Activated CD8-positive, alpha-beta T cell treated with anti-CD3 and anti-CD28 coated beads for 36 hours (primary cell): ENCODE data around the gene SLC35G6. TPM values are rescaled to one million over a fixed set of nuclear protein-coding genes. Genes with fewer than 3 reads are reported as not detected.
"Not testable (repeated sequence)": the region's sequence is repeated elsewhere in the genome, so short reads cannot be mapped to it uniquely, and the experiment has no call there.

Experiments
- ATAC-seq: fragments of 200-7000 bp; cut with Tn5 transposase; one replicate; pipeline ENCODE4 v1.10.0; 2021; ENCODE audit warnings: mild to moderate bottlenecking, moderate library complexity
- CTCF ChIA-PET: fragments of 350-600 bp; sonication (Branson Sonifier 250); formaldehyde crosslinking; loops from one replicate; lab custom pipeline; 2021; ENCODE audit warnings: antibody characterized with exemption; lab: Charles Lee
- POLR2A ChIA-PET: fragments of 350-600 bp; sonication (Branson Sonifier 250); formaldehyde crosslinking; loops from one replicate; lab custom pipeline; 2021; ENCODE audit warnings: antibody characterized with exemption; lab: Charles Lee
- DNase-seq: peaks from one replicate; pipeline ENCODE4 v3.0.0-alpha.2; 2020
- H3K27ac Mint-ChIP-seq: one replicate; pipeline ENCODE4 v1.8.0; 2021; ENCODE audit warnings: mild to moderate bottlenecking, mixed read lengths
- H3K27me3 Mint-ChIP-seq: one replicate; pipeline ENCODE4 v1.8.0; 2021; ENCODE audit warnings: mixed read lengths
- H3K36me3 Mint-ChIP-seq: one replicate; pipeline ENCODE4 v1.8.0; 2021; ENCODE audit warnings: low read depth, mixed read lengths
- H3K4me1 Mint-ChIP-seq: one replicate; pipeline ENCODE4 v1.8.0; 2021; ENCODE audit warnings: low read depth, mixed read lengths
- H3K4me3 Mint-ChIP-seq: one replicate; pipeline ENCODE4 v1.8.0; 2021; ENCODE audit warnings: mild to moderate bottlenecking, moderate library complexity, mixed read lengths
- H3K9me3 Mint-ChIP-seq: one replicate; pipeline ENCODE4 v1.8.0; 2021; ENCODE audit warnings: mixed read lengths
- CTCF ChIP-seq: fragments of 200-600 bp; IDR thresholded peaks from one replicate; pipeline ENCODE4 v1.8.0; 2022; ENCODE audit warnings: antibody characterized with exemption, mild to moderate bottlenecking
- intact Hi-C: fragments of 100-400 bp; cut with micrococcal nuclease; formaldehyde crosslinking; loops from one replicate; pipeline ENCODE4 v1.10.0; 2022
- total RNA-seq, 2 experiments: library from RNA; stranded (reverse); gene quantifications; one replicate each; pipeline ENCODE4 v1.2.3, GENCODE V29; 2021

The SLC35G6 gene
- not detected for total RNA-seq

GRCh38 chr17:7481275-7481674 lies at the start of gene SLC35G6:
Gene SLC35G6, plus strand, starts transcription at chr17:7481446. Its CDS starts 71 bp downstream, at chr17:7481517.
- ATAC-seq, H3K27me3 Mint-ChIP-seq, H3K9me3 Mint-ChIP-seq, DNase-seq: not testable (repeated sequence)
- Mint-ChIP-seq H3K4me1 (peaks cover 61% of the 10 kb centered on the region), H3K4me3 (peak within 1 kb of the TSS; percentile 96), H3K36me3 (peaks cover 29% of the 10 kb centered on the region), H3K27ac (peak within 1 kb of the TSS; percentile 99)
- ChIA-PET CTCF (interaction anchor here (1.0 to 6.6 kb wide), 2 partner anchors 33 to 44 kb away, joined by 4 to 49 read pairs; partner anchors contain the start of gene TMEM102), POLR2A (interaction anchor here (0.6 to 8.1 kb wide), 5 partner anchors 21 to 205 kb away, joined by 4 to 122 read pairs (median 10); partner anchors contain the start of gene TMEM102)
- intact Hi-C loops, result loop anchor here (5.0 to 10.0 kb wide), 2 partner anchors 44 to 126 kb away; partner anchors contain the start of genes FGF11, KCTD11, TMEM102 and TMEM95

GRCh38 chr17:7432296-7432695 lies 49.0 kb upstream of the SLC35G6 start:
- H3K4me3 Mint-ChIP-seq, result no peak overlapping the region
- no peaks in the 10 kb centered on the region for H3K9me3 Mint-ChIP-seq
- TF ChIP-seq CTCF, result no peak
- H3K4me1 Mint-ChIP-seq, result peaks cover 7% of the 10 kb centered on the region
- ATAC-seq (no peak), DNase-seq (no peak)
- no peak overlapping the region for H3K27ac Mint-ChIP-seq
- ChIA-PET CTCF (interaction anchor here (0.8 to 1.3 kb wide), 2 partner anchors 43 to 157 kb away, joined by 3 to 4 read pairs; no protein-coding TSS in a partner anchor), POLR2A (interaction anchor here (0.9 to 1.5 kb wide), 2 partner anchors 30 to 52 kb away, joined by 3 to 7 read pairs; partner anchors contain the start of gene POLR2A)
- no peaks in the 10 kb centered on the region for H3K27me3 Mint-ChIP-seq
- peaks cover 5% of the 10 kb centered on the region for H3K36me3 Mint-ChIP-seq
- intact Hi-C loops, result no loop called here

GRCh38 chr17:7435676-7436555 lies 45.3 kb upstream of the SLC35G6 start:
- CTCF ChIA-PET, result interaction anchor here (0.6 to 4.4 kb wide), 34 partner anchors 10 to 459 kb away, joined by 3 to 68 read pairs (median 4); partner anchors contain the start of genes CHRNB1, MPDU1, NEURL4 and POLR2A
- ATAC-seq (peak; percentile 18), DNase-seq (peak; percentile 78)
- peaks cover 30% of the 10 kb centered on the region for H3K4me1 Mint-ChIP-seq
- peak; percentile 44 for TF ChIP-seq CTCF
- H3K4me3 Mint-ChIP-seq, result peak overlapping the region; percentile 94
- H3K27ac Mint-ChIP-seq, result peak overlapping the region; percentile 97
- H3K36me3 Mint-ChIP-seq, result peaks cover 21% of the 10 kb centered on the region
- intact Hi-C loops, result loop anchor here (1.0 to 5.0 kb wide), 4 partner anchors 32 to 126 kb away; partner anchors contain the start of genes KCTD11, POLR2A, SENP3 and SLC35G6
- POLR2A ChIA-PET, result interaction anchor here (0.6 to 8.8 kb wide), 31 partner anchors 9 to 407 kb away, joined by 3 to 83 read pairs (median 4); partner anchors contain the start of genes CHRNB1, MPDU1, POLR2A and SENP3
- peaks cover 19% of the 10 kb centered on the region for H3K27me3 Mint-ChIP-seq
- H3K9me3 Mint-ChIP-seq, result no peaks in the 10 kb centered on the region

- Mint-ChIP-seq H3K9me3 (no peaks in the 10 kb centered on the region), H3K27me3 (peaks cover 25% of the 10 kb centered on the region), H3K4me1 (peaks cover 31% of the 10 kb centered on the region), H3K36me3 (peaks cover 21% of the 10 kb centered on the region), H3K27ac (peak overlapping the region; percentile 97), H3K4me3 (peak overlapping the region; percentile 94)
- ChIA-PET POLR2A (interaction anchor here (0.6 to 8.8 kb wide), 33 partner anchors 8 to 406 kb away, joined by 3 to 83 read pairs (median 4); partner anchors contain the start of genes CHRNB1, MPDU1, POLR2A and SENP3), CTCF (interaction anchor here (0.6 to 4.4 kb wide), 46 partner anchors 9 to 250 kb away, joined by 3 to 68 read pairs (median 4); partner anchors contain the start of genes CHRNB1, MPDU1, NEURL4 and POLR2A)
- DNase-seq (peak; percentile 86), ATAC-seq (peak; percentile 63)
- intact Hi-C loops, result loop anchor here (5.0 kb wide), 3 partner anchors 46 to 126 kb away; partner anchors contain the start of genes KCTD11, POLR2A, SENP3 and SLC35G6
- peak; percentile 85 for TF ChIP-seq CTCF
Measured at GRCh38 chr17:7436556-7437368, 44.5 kb upstream of the SLC35G6 start.
